Measurements from ENCODE around the gene NIP7.

GRCh38 chr16:69307856-69308255 lies 31.7 kb upstream of the NIP7 start:
- TF ChIP-seq POLR2A (IDR thresholded peaks at IDR 0.05; ENCODE audit: low read depth, low read length) (no peak), CTCF (IDR thresholded peaks at IDR 0.05; ENCODE audit: extremely low read depth in 1 of 2, insufficient read depth in 1 of 2, low read depth in 1 of 2, low read length in 2 of 2) (no peak)
